Measurements from ENCODE around the gene CCZ1B.
"Not testable (repeated sequence)": the region's sequence is repeated elsewhere in the genome, so short reads cannot be mapped to it uniquely, and the experiment has no call there.

DNA sequence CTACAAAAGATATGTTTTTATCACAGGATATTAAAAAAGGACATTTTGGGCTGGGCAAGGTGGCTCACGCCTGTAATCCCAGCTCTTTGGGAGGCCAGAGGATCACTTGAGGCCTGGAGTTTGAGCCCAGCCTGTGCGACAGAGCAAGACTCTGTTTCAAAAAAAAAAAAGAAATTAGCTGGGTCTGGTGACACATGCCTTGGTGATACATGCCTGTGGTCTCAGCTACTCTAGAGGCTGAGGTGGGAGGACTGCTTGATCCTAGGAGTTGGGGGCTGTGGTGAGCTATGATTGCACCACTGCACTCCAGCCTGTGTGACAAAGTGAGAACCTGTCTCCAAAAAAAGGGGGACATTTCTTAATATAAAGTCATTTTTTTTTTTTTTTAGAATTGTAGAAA is 25.7 kb downstream of the CCZ1B start:
- not testable (repeated sequence) for TF ChIP-seq CTCF, POLR2A (IDR thresholded peaks at IDR 0.05)
